Measurements from ENCODE around the gene TRAK1.

Gene TRAK1

DNA sequence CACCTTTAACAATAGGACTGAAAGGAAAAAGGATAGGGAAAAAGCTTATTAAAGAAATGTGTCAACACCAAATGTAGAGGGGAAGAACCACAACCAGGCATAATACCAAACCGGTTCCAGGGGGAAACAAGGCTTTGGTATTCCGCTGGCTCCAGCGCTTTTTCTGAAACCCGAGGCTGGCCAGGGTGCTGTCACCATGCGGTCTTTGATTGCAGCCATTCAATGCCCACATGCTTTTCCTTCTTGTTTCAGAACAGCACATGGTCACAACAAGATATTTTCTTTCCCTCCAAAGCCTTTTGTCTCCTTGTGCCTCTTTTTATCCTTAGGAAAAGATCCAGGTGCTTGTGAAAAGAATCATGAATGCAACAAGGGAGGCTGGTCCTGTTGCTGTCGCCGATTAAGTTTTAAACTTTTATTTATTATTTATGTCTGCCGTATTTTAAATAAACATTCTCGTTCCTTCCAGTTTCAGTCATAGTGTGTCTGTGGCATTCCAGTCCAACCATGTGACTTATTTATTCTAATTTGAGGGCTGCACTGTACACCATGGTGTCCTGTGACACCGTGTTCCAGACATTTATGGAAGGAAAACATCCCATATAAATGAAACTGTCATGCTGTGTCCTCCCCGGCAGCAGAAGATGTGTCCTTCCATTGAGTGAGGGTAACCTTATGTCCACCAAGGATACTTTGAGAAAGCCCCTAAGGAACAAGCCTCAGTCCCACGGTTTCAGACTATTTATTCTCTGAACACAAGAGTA lies 133.7 kb downstream of the TRAK1 start:
- TF ChIP-seq, protein P1, sequence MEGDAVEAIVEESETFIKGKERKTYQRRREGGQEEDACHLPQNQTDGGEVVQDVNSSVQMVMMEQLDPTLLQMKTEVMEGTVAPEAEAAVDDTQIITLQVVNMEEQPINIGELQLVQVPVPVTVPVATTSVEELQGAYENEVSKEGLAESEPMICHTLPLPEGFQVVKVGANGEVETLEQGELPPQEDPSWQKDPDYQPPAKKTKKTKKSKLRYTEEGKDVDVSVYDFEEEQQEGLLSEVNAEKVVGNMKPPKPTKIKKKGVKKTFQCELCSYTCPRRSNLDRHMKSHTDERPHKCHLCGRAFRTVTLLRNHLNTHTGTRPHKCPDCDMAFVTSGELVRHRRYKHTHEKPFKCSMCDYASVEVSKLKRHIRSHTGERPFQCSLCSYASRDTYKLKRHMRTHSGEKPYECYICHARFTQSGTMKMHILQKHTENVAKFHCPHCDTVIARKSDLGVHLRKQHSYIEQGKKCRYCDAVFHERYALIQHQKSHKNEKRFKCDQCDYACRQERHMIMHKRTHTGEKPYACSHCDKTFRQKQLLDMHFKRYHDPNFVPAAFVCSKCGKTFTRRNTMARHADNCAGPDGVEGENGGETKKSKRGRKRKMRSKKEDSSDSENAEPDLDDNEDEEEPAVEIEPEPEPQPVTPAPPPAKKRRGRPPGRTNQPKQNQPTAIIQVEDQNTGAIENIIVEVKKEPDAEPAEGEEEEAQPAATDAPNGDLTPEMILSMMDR (IDR thresholded peaks at IDR 0.05; ENCODE audit: low read depth, low read length), result no peak
- no peak for TF ChIP-seq EZH2phosphoT487 (IDR thresholded peaks at IDR 0.05; ENCODE audit: low read depth)
- Histone ChIP-seq H3K36me3 (replicated peaks; ENCODE audit: low read depth, low read length) (peaks cover 59% of the 10 kb centered on the region), H3K4me1 (ENCODE audit: low read length) (no peaks in the 10 kb centered on the region), H3K9ac (ENCODE audit: low read length) (no peak overlapping the region), H4K20me1 (ENCODE audit: insufficient read depth, low read length) (peaks cover 7% of the 10 kb centered on the region), H3K9me3 (ENCODE audit: insufficient read depth, low read length) (no peaks in the 10 kb centered on the region), H3K79me2 (ENCODE audit: low read length) (no peaks in the 10 kb centered on the region), H3K27ac (ENCODE audit: low read length) (no peak overlapping the region), H2AFZ (ENCODE audit: low read depth, low read length) (no peak overlapping the region), H3K4me3 (ENCODE audit: low read length) (no peak overlapping the region), H3K4me2 (ENCODE audit: low read length) (no peak overlapping the region), H3K27me3 (ENCODE audit: low read depth, low read length) (no peaks in the 10 kb centered on the region)

DNA sequence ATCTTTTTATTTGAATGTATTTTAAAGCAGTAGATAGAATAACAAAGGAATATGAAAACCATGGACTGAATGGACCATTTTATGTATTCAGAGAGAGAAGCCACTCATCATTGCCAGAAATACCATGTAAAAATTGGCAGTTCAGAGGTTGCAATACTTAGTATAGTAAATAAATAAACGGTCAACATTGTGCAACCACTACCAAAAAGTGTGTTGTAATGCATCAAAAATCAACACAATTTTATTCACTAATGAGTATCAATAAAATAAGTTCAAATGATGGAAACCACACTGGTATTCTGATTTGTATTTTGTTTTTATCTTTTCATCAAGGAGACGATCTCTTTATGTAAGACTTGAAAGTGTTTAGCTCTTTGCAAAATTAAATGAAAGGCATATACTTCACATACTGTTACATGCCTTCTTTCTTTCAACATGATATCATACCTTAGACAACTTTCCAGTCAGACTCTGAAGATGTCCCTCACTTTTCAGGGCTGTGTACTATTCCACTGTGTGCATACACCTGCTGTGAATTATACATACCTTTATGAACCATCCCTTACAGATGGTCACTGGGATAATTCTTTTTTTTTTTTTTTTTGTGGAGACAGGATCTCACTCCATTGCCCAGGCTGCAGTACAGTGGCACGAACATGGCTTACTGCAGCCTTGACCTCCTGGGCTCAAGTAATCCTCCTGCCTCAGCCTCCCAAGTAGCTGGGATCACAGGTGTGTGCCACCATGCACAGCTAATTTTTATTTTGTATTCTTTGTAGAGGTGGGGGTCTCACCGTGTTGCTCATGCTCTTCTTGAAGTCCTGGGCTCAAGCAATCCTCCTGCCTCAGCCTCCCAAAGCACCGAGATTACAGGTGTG lies 134.6 kb downstream of the TRAK1 start:
- H3K36me3 ChIP-seq (replicated peaks; ENCODE audit: low read depth, low read length), result peaks cover 50% of the 10 kb centered on the region
- H3K4me2 ChIP-seq (ENCODE audit: low read length), result no peak overlapping the region
- H2AFZ ChIP-seq (ENCODE audit: low read depth, low read length), result no peak overlapping the region
- peaks cover 7% of the 10 kb centered on the region for H4K20me1 ChIP-seq (ENCODE audit: insufficient read depth, low read length)
- no peaks in the 10 kb centered on the region for H3K4me1 ChIP-seq (ENCODE audit: low read length)
- H3K27ac ChIP-seq (ENCODE audit: low read length), result no peak overlapping the region
- no peak overlapping the region for H3K9ac ChIP-seq (ENCODE audit: low read length)
- H3K4me3 ChIP-seq (ENCODE audit: low read length), result no peak overlapping the region
- no peaks in the 10 kb centered on the region for H3K27me3 ChIP-seq (ENCODE audit: low read depth, low read length)
- H3K9me3 ChIP-seq (ENCODE audit: insufficient read depth, low read length), result no peaks in the 10 kb centered on the region
- TF ChIP-seq EZH2phosphoT487 (IDR thresholded peaks at IDR 0.05; ENCODE audit: low read depth), result no peak
- TF ChIP-seq, protein P1 (IDR thresholded peaks at IDR 0.05; ENCODE audit: low read depth, low read length), result no peak
- H3K79me2 ChIP-seq (ENCODE audit: low read length), result no peaks in the 10 kb centered on the region

DNA sequence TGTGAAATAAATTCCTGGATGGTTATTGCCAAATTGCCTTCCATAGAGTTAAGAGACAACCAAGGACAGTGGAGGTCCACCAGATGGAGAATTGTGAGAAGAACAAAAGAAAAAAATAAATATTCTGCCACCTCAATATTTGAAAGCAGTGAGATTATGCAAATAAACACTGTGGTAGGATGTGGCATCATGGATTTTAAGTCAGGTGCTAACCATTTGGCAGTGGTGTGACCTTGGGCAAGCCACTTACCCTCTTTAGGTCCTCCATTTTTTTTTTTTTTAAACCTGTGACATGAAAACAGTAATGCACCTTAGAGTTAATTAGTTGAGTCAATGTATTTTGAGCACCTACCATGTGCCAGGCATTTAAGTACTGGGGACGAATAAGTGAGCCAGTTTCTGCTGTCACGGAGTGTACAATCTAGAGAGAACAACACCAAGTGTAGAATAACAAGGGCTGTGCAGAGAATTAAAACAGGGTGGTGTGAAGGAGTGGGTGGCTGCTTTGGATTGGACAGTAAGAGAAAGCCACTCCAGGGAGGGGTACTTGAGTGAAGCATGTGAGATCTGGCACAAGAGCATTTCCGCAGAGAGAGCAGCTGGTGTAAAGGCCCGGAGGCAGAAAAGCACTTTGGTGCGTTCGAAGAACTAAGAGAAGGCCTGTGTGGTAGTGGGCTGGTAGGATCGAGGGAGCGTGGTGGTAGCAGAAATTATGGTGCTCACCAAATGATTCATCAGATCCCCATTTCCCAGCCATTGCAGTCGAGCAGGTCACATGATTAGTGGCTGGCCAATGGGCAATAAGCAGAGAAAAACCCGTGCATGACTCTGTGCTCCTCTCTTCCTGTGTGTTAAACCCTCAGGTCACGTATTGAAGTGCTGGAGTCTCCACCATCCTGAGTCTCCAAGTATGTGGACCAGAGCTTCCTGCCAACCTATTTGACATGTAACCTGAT lies 135.6 kb downstream of the TRAK1 start:
- H3K27me3 ChIP-seq (ENCODE audit: low read depth, low read length), result no peaks in the 10 kb centered on the region
- no peaks in the 10 kb centered on the region for H3K4me1 ChIP-seq (ENCODE audit: low read length)
- H3K9ac ChIP-seq (ENCODE audit: low read length), result no peak overlapping the region
- H2AFZ ChIP-seq (ENCODE audit: low read depth, low read length), result no peak overlapping the region
- H3K4me2 ChIP-seq (ENCODE audit: low read length), result no peak overlapping the region
- no peak overlapping the region for H3K4me3 ChIP-seq (ENCODE audit: low read length)
- H4K20me1 ChIP-seq (ENCODE audit: insufficient read depth, low read length), result peaks cover 4% of the 10 kb centered on the region
- H3K9me3 ChIP-seq (ENCODE audit: insufficient read depth, low read length), result no peaks in the 10 kb centered on the region
- no peak for TF ChIP-seq EZH2phosphoT487 (IDR thresholded peaks at IDR 0.05; ENCODE audit: low read depth)
- TF ChIP-seq, protein P1 (IDR thresholded peaks at IDR 0.05; ENCODE audit: low read depth, low read length), result no peak
- H3K36me3 ChIP-seq (replicated peaks; ENCODE audit: low read depth, low read length), result peaks cover 41% of the 10 kb centered on the region
- no peak overlapping the region for H3K27ac ChIP-seq (ENCODE audit: low read length)
- no peaks in the 10 kb centered on the region for H3K79me2 ChIP-seq (ENCODE audit: low read length)

Measured in OCI-LY3 (cell line).